SU-DHL-6 (cell line): ENCODE data around the gene CSRNP2.

Experiments used
- EZH2phosphoT487 ChIP-seq: fragments of 200-600 bp; sonication (generic), shearing (Covaris generic); conservative IDR thresholded peaks from 2 replicates; pipeline ENCODE4 v1.6.1; 2018; ENCODE audit warnings: mild to moderate bottlenecking, antibody characterized with exemption, low read length, moderate library complexity, mixed read lengths
- TF ChIP-seq, protein P1 (sequence below): fragments of 200-600 bp; sonication (generic); IDR thresholded peaks from one replicate; pipeline ENCODE4 v1.5.1; 2017; ENCODE audit warnings: antibody characterized with exemption, mild to moderate bottlenecking, low read length, moderate library complexity; ENCODE audit not compliant: insufficient read depth, poor library complexity, severe bottlenecking

- TF ChIP-seq, protein P1, sequence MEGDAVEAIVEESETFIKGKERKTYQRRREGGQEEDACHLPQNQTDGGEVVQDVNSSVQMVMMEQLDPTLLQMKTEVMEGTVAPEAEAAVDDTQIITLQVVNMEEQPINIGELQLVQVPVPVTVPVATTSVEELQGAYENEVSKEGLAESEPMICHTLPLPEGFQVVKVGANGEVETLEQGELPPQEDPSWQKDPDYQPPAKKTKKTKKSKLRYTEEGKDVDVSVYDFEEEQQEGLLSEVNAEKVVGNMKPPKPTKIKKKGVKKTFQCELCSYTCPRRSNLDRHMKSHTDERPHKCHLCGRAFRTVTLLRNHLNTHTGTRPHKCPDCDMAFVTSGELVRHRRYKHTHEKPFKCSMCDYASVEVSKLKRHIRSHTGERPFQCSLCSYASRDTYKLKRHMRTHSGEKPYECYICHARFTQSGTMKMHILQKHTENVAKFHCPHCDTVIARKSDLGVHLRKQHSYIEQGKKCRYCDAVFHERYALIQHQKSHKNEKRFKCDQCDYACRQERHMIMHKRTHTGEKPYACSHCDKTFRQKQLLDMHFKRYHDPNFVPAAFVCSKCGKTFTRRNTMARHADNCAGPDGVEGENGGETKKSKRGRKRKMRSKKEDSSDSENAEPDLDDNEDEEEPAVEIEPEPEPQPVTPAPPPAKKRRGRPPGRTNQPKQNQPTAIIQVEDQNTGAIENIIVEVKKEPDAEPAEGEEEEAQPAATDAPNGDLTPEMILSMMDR, result no peak
- TF ChIP-seq EZH2phosphoT487, result no peak
Observed at GRCh38 chr12:51124504-51124903, 41.1 kb upstream of the CSRNP2 start.
